OCI-M2 (cell line): ENCODE results near the gene METRNL.
"Not testable (repeated sequence)": the region's sequence is repeated elsewhere in the genome, so short reads cannot be mapped to it uniquely, and the experiment has no call there.

Source experiments
- DNase-seq: peaks from one replicate; lab custom pipeline; 2025; ENCODE audit not compliant: unreplicated experiment; lab: John Stamatoyannopoulos, UW

Gene METRNL

GRCh38 chr17:83065660-83066542 is 13.5 kb upstream of the METRNL start:
- DNase-seq: no peak

GRCh38 chr17:83066543-83066890 is 12.9 kb upstream of the METRNL start:
- DNase-seq: not testable (repeated sequence)

- DNase-seq: no peak
Measured at GRCh38 chr17:83067071-83067717, 12.2 kb upstream of the METRNL start.

- no peak for DNase-seq
Measured at GRCh38 chr17:83067718-83068261, 11.6 kb upstream of the METRNL start.

- no peak for DNase-seq
Measured at GRCh38 chr17:83068641-83069570, 10.5 kb upstream of the METRNL start.

- DNase-seq: no peak
Measured at GRCh38 chr17:83069571-83069906, 9.9 kb upstream of the METRNL start.

- no peak for DNase-seq
Measured at GRCh38 chr17:83069931-83070742, 9.3 kb upstream of the METRNL start.

- DNase-seq: no peak
Measured at GRCh38 chr17:83070800-83071341, 8.5 kb upstream of the METRNL start.

GRCh38 chr17:83071365-83071764 is 8.0 kb upstream of the METRNL start:
- DNase-seq: no peak

GRCh38 chr17:83071966-83072562 is 7.3 kb upstream of the METRNL start:
- no peak for DNase-seq

- no peak for DNase-seq
Measured at GRCh38 chr17:83072600-83073358, 6.6 kb upstream of the METRNL start.

GRCh38 chr17:83073389-83074063 is 5.9 kb upstream of the METRNL start:
- no peak for DNase-seq

- no peak for DNase-seq
Measured at GRCh38 chr17:83074486-83075223, 4.8 kb upstream of the METRNL start.

GRCh38 chr17:83075270-83075880 is 4.0 kb upstream of the METRNL start:
- DNase-seq: no peak

GRCh38 chr17:83076938-83077337 is 2.5 kb upstream of the METRNL start:
- no peak for DNase-seq

- no peak for DNase-seq
Measured at GRCh38 chr17:83077411-83077810, 2.0 kb upstream of the METRNL start.

- DNase-seq: no peak
Measured at GRCh38 chr17:83077939-83078338, 1.5 kb upstream of the METRNL start.
